Endothelial cell of umbilical vein (primary cell): ENCODE measurements around the gene LCP1. TPM values are rescaled to one million over a fixed set of nuclear protein-coding genes. Genes with fewer than 3 reads are reported as not detected.

ENCODE experiments used
- BruUV-seq: library from RNA; stranded (reverse); fragments of 400-500 nt; replicated peaks from 2 replicates; lab custom pipeline; 2021; lab: Mats Ljungman, UMichigan
- CTCF ChIA-PET: fragments of 300-600, 350-600 bp; sonication (Branson Sonifier 250); formaldehyde crosslinking; loops from one replicate; lab custom pipeline; 2021; ENCODE audit warnings: antibody characterized with exemption, inconsistent platforms; lab: Charles Lee
- POLR2A ChIA-PET: fragments of 300-600, 350-600 bp; sonication (Branson Sonifier 250); formaldehyde crosslinking; loops from one replicate; lab custom pipeline; 2021; ENCODE audit warnings: antibody characterized with exemption, inconsistent platforms; lab: Charles Lee
- DNase-seq: peaks from one replicate; pipeline ENCODE4 v3.0.0-alpha.2; 2011; ENCODE audit warnings: low read depth, low spot score
- FAIRE-seq: peaks from 2 replicates; lab custom pipeline; 2011; peaks lifted over from hg19 to GRCh38; lab: Jason Lieb, UNC
- H2AFZ ChIP-seq: 2 replicates; pipeline ENCODE4 v1.6.0; 2012; ENCODE audit warnings: low read depth, low read length, control low read depth, inconsistent platforms
- H3K27ac ChIP-seq: 2 replicates; pipeline ENCODE4 v1.5.1; 2011; ENCODE audit warnings: low read depth, mild to moderate bottlenecking, control low read depth, low read length, moderate library complexity; ENCODE audit not compliant: insufficient read depth
- H3K27me3 ChIP-seq, 2 experiments: 2 replicates each; pipeline versions ENCODE4 v1.6.0 to v1.6.1; 2011; ENCODE audit warnings: low read length in 2 of 2, mixed read lengths in 1 of 2; ENCODE audit not compliant: control insufficient read depth in 2 of 2, insufficient read depth in 2 of 2
- H3K36me3 ChIP-seq, 2 experiments: 2 replicates in 1 of 2; 3 replicates in 1 of 2; pipeline ENCODE4 v1.5.1; 2011; ENCODE audit warnings: low read length in 2 of 2, mild to moderate bottlenecking in 1 of 2, moderate library complexity in 1 of 2; ENCODE audit not compliant: control insufficient read depth in 2 of 2, insufficient read depth in 2 of 2; ENCODE audit errors: extremely low read depth in 1 of 2
- H3K4me1 ChIP-seq: 3 replicates; pipeline ENCODE4 v1.5.1; 2011; ENCODE audit warnings: mild to moderate bottlenecking, low read length; ENCODE audit not compliant: control insufficient read depth, insufficient read depth; ENCODE audit errors: extremely low read depth
- H3K4me2 ChIP-seq: 2 replicates; pipeline ENCODE4 v1.6.1; 2011; ENCODE audit warnings: low read length, control low read depth, mixed read lengths; ENCODE audit not compliant: insufficient read depth
- H3K4me3 ChIP-seq, 3 experiments: fragments of 200-600 bp in 1 of 3; sonication (generic), shearing (Covaris generic) in 1 of 3; replicated peaks in 1 of 3; 2 replicates each; pipeline ENCODE4 v1.5.1; 2011 to 2016; ENCODE audit warnings: control low read depth in 3 of 3, low read length in 3 of 3, mild to moderate bottlenecking in 2 of 3, inconsistent platforms in 1 of 3, low read depth in 1 of 3, moderate library complexity in 1 of 3; ENCODE audit not compliant: insufficient read depth in 1 of 3
- H3K79me2 ChIP-seq: 2 replicates; pipeline ENCODE4 v1.6.0; 2012; ENCODE audit warnings: low read length, inconsistent platforms; ENCODE audit not compliant: control insufficient read depth, insufficient read depth
- H3K9ac ChIP-seq: replicated peaks from 2 replicates; pipeline ENCODE3; 2011; ENCODE audit warnings: low read length, control low read depth; ENCODE audit not compliant: insufficient read depth; ENCODE audit errors: extremely low read depth
- H3K9me1 ChIP-seq: replicated peaks from 3 replicates; pipeline ENCODE4 v1.6.0; 2011; ENCODE audit warnings: mild to moderate bottlenecking, low read length; ENCODE audit not compliant: control insufficient read depth, insufficient read depth; ENCODE audit errors: extremely low read depth
- H3K9me3 ChIP-seq: replicated peaks from 2 replicates; pipeline ENCODE4 v1.5.1; 2012; ENCODE audit warnings: low read length, inconsistent platforms; ENCODE audit not compliant: control insufficient read depth, insufficient read depth
- H4K20me1 ChIP-seq: replicated peaks from 2 replicates; pipeline ENCODE3; 2011; ENCODE audit warnings: mild to moderate bottlenecking, low read length; ENCODE audit not compliant: control insufficient read depth, insufficient read depth; ENCODE audit errors: extremely low read depth
- EZH2 ChIP-seq: IDR thresholded peaks from 2 replicates; pipeline ENCODE4 v1.6.1; 2012; ENCODE audit warnings: borderline replicate concordance, low read depth, mild to moderate bottlenecking, moderate library complexity, low read length, inconsistent platforms; ENCODE audit not compliant: severe bottlenecking
- FOS ChIP-seq: IDR thresholded peaks from 2 replicates; pipeline ENCODE4 v1.6.1; 2011; ENCODE audit warnings: mild to moderate bottlenecking, low read length, moderate library complexity, borderline replicate concordance; ENCODE audit not compliant: insufficient read depth
- GATA2 ChIP-seq: IDR thresholded peaks from 2 replicates; pipeline ENCODE4 v1.7.0; 2011; ENCODE audit warnings: low read depth, mild to moderate bottlenecking, moderate library complexity, mixed read lengths, low read length; ENCODE audit not compliant: insufficient read length, insufficient read depth
- JUN ChIP-seq: IDR thresholded peaks from 2 replicates; pipeline ENCODE4 v1.6.1; 2011; ENCODE audit warnings: borderline replicate concordance, low read depth; ENCODE audit not compliant: insufficient read length, insufficient read depth
- MYC ChIP-seq: IDR thresholded peaks from one replicate; pipeline ENCODE4 v1.6.1; 2011; ENCODE audit warnings: mild to moderate bottlenecking, low read depth, low read length
- POLR2A ChIP-seq: IDR thresholded peaks from 2 replicates; pipeline ENCODE4 v1.6.1; 2012; ENCODE audit warnings: low read depth, mild to moderate bottlenecking, control low read depth, low read length
- POLR2AphosphoS5 ChIP-seq: IDR thresholded peaks from 2 replicates; pipeline ENCODE4 v1.6.1; 2012; ENCODE audit warnings: low read depth, mild to moderate bottlenecking, control low read depth, low read length, moderate library complexity; ENCODE audit not compliant: insufficient read depth
- dilution Hi-C: fragments of 300-500 bp; cut with MboI; formaldehyde crosslinking; loops from one replicate; pipeline ENCODE4 v1.15.0; 2019; ENCODE audit warnings: low sequenced_read_pairs; ENCODE audit not compliant: extremely low pct_ligation_motif_present
- intact Hi-C: fragments of 100-400 bp; cut with micrococcal nuclease; formaldehyde crosslinking; loops from one replicate; pipeline ENCODE4 v1.10.0; 2022
- polyA plus RNA-seq, 4 experiments: library from polyadenylated mRNA; depleted of rRNA in 3 of 4; stranded (reverse) in 3 of 4; unstranded in 1 of 4; fragments of >200 nt; gene quantifications; 2 replicates each; pipeline versions ENCODE4 v1.2.1 to v1.2.3, GENCODE V29; 2011 to 2012; ENCODE audit warnings: missing spikeins in 1 of 4
- total RNA-seq: library from RNA; stranded (reverse); gene quantifications from 2 replicates; pipeline ENCODE4 v1.2.3, GENCODE V29; 2021
- TF ChIP-seq, protein P1 (sequence below), 2 donors: IDR thresholded peaks; 1 replicate in 1 of 2; 2 replicates in 1 of 2; pipeline ENCODE4 v1.5.1; 2011; ENCODE audit warnings: low read length in 2 of 2, mild to moderate bottlenecking in 2 of 2, moderate library complexity in 2 of 2, control low read depth in 1 of 2, inconsistent platforms in 1 of 2, low read depth in 1 of 2; ENCODE audit not compliant: insufficient read depth in 1 of 2; ENCODE audit errors: extremely low read depth in 1 of 2
- TF ChIP-seq, protein P2 (sequence below): IDR thresholded peaks from 2 replicates; pipeline ENCODE4 v1.6.1; 2011; ENCODE audit not compliant: insufficient read depth, insufficient read length

LCP1 gene
- total and polyA plus RNA-seq, 2 donors (not counting 3 experiments of a cell fraction or from before 2014, with no cell fraction given), result 0.18 to 0.38 TPM

DNA sequence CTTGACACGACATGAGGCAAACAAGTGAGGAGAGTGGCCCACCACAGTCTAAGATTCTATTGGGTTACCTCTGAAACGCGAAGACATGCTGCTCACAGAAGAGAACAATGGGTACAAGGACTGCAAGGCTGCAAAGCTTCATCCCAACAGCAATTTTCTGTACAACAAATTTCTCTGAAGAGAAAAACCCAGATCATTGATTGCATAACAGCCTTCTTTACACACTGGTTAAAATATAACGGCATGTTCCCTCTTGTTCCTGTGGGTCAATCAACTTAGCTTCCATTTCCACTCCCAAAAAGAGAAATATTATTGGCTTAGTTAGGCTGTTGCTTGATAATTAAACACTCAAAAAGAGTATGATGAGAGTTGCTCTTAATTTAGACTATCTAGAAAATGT is 77.1 kb downstream of the LCP1 start, which contains the start of gene CPB2:
CPB2 (minus strand) TSS at position 166 of the 400 bp plus-strand sequence; CDS start at position 142, 24 bp downstream.
- peaks cover 6% of the 10 kb centered on the region for H3K4me1 ChIP-seq
- no peaks in the 10 kb centered on the region for H3K36me3 ChIP-seq
- H3K4me3 ChIP-seq, result no peak within 1 kb of the TSS
- ChIA-PET CTCF (interaction anchor here (0.5 kb wide), 1 partner anchor 183 kb away, joined by 3 read pairs; no protein-coding TSS in a partner anchor), POLR2A (no interaction called here)
- no peak for FAIRE-seq
- no TSS peak for BruUV-seq
- H4K20me1 ChIP-seq, result no peaks in the 10 kb centered on the region
- H3K27ac ChIP-seq, result no peak within 1 kb of the TSS
- dilution Hi-C loops, result no loop called here
- no peaks in the 10 kb centered on the region for H3K9me3 ChIP-seq
- TF ChIP-seq POLR2A, result no peak
- no peak for TF ChIP-seq FOS
- TF ChIP-seq, protein P1, sequence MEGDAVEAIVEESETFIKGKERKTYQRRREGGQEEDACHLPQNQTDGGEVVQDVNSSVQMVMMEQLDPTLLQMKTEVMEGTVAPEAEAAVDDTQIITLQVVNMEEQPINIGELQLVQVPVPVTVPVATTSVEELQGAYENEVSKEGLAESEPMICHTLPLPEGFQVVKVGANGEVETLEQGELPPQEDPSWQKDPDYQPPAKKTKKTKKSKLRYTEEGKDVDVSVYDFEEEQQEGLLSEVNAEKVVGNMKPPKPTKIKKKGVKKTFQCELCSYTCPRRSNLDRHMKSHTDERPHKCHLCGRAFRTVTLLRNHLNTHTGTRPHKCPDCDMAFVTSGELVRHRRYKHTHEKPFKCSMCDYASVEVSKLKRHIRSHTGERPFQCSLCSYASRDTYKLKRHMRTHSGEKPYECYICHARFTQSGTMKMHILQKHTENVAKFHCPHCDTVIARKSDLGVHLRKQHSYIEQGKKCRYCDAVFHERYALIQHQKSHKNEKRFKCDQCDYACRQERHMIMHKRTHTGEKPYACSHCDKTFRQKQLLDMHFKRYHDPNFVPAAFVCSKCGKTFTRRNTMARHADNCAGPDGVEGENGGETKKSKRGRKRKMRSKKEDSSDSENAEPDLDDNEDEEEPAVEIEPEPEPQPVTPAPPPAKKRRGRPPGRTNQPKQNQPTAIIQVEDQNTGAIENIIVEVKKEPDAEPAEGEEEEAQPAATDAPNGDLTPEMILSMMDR (IDR thresholded peaks at IDR 0.05; ENCODE audit: extremely low read depth in 1 of 2, insufficient read depth in 1 of 2, low read depth in 1 of 2, low read length in 2 of 2), result no peak
- TF ChIP-seq POLR2AphosphoS5, result no peak
- no peak for TF ChIP-seq GATA2
- TF ChIP-seq MYC, result no peak
- no peak for TF ChIP-seq JUN
- TF ChIP-seq, protein P2, sequence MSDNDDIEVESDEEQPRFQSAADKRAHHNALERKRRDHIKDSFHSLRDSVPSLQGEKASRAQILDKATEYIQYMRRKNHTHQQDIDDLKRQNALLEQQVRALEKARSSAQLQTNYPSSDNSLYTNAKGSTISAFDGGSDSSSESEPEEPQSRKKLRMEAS, result no peak
- no peak for TF ChIP-seq EZH2
- no peaks in the 10 kb centered on the region for H3K9me1 ChIP-seq
- peaks cover 8% of the 10 kb centered on the region in 2 experiments for H3K27me3 ChIP-seq
- H3K4me2 ChIP-seq, result no peak within 1 kb of the TSS
- no peak for DNase-seq
- no peaks in the 10 kb centered on the region for H3K79me2 ChIP-seq
- intact Hi-C loops, result no loop called here
- H3K9ac ChIP-seq, result no peak within 1 kb of the TSS
- no peak within 1 kb of the TSS for H2AFZ ChIP-seq
